ENCODE data around the gene TRPV6. TPM values are rescaled to one million over a fixed set of nuclear protein-coding genes. Genes with fewer than 3 reads are reported as not detected.

TRPV6 gene
- total RNA-seq, 5 donors from 2014 or later (not counting 1 experiment from before 2014, with no cell fraction given) = not detected

- ChIA-PET CTCF (no interaction called here), POLR2A (no interaction called here)
- ATAC-seq (replicated peaks in 1 of 4) (no peak), DNase-seq (no peak)
- Mint-ChIP-seq H3K27ac (no peak overlapping the region), H3K4me1 (peaks cover 14 to 20% (median 18%) of the 10 kb centered on the region in 3 donors), H3K27me3 (no peaks in the 10 kb centered on the region), H3K9me3 (no peaks in the 10 kb centered on the region), H3K4me3 (no peak overlapping the region), H3K36me3 (no peaks in the 10 kb centered on the region)
- Histone ChIP-seq H3K36me3 (ENCODE audit: control insufficient read depth in 2 of 2, extremely low read depth in 1 of 2, insufficient read depth in 1 of 2, low read length in 1 of 2) (no peaks in the 10 kb centered on the region), H3K4me1 (ENCODE audit: control insufficient read depth in 1 of 2, extremely low read depth in 1 of 2, insufficient read depth in 2 of 2, low read length in 2 of 2) (peaks cover 0 to 9% of the 10 kb centered on the region in 2 experiments), H3K27ac (ENCODE audit: low read length) (no peak overlapping the region), H3K9me3 (no peaks in the 10 kb centered on the region), H3K4me3 (ENCODE audit: control insufficient read depth in 1 of 2, extremely low read depth in 1 of 2, low read length in 1 of 2) (no peak overlapping the region), H3K27me3 (replicated peaks in 1 of 2; ENCODE audit: control insufficient read depth in 2 of 2, extremely low read depth in 1 of 2, insufficient read depth in 2 of 2, low read length in 1 of 2) (peaks cover 0 to 2% of the 10 kb centered on the region in 2 experiments)
- WGBS (ENCODE audit: insufficient coverage) = 100% methylated on average over 1 of the region's 4 CpGs
These were observed 46.9 kb downstream of the TRPV6 start for GRCh38 chr7:142838461-142839213.

- WGBS (ENCODE audit: insufficient coverage) = 100% methylated on average over 1 of the region's 3 CpGs
- DNase-seq (no peak), ATAC-seq (replicated peaks in 1 of 4) (no peak)
- peaks cover 14 to 24% (median 20%) of the 10 kb centered on the region in 3 donors for H3K4me1 Mint-ChIP-seq
- H3K9me3 Mint-ChIP-seq = no peaks in the 10 kb centered on the region
- H3K27me3 ChIP-seq (replicated peaks in 1 of 2; ENCODE audit: control insufficient read depth in 2 of 2, extremely low read depth in 1 of 2, insufficient read depth in 2 of 2, low read length in 1 of 2) = peaks cover 0 to 2% of the 10 kb centered on the region in 2 experiments
- no peak overlapping the region for H3K4me3 ChIP-seq (ENCODE audit: control insufficient read depth in 1 of 2, extremely low read depth in 1 of 2, low read length in 1 of 2)
- POLR2A ChIA-PET = interaction anchor here (0.6 to 0.9 kb wide), 2 partner anchors 28 to 553 kb away, joined by 3 read pairs; no protein-coding TSS in a partner anchor
- no peaks in the 10 kb centered on the region for H3K9me3 ChIP-seq
- no peak overlapping the region for H3K4me3 Mint-ChIP-seq
- H3K27ac ChIP-seq (ENCODE audit: low read length) = no peak overlapping the region
- H3K36me3 ChIP-seq (ENCODE audit: control insufficient read depth in 2 of 2, extremely low read depth in 1 of 2, insufficient read depth in 1 of 2, low read length in 1 of 2) = no peaks in the 10 kb centered on the region
- H3K27ac Mint-ChIP-seq = peak overlapping the region in 1 of 2 donors; percentile 20
- peaks cover 0 to 9% of the 10 kb centered on the region in 2 experiments for H3K4me1 ChIP-seq (ENCODE audit: control insufficient read depth in 1 of 2, extremely low read depth in 1 of 2, insufficient read depth in 2 of 2, low read length in 2 of 2)
- H3K27me3 Mint-ChIP-seq = no peaks in the 10 kb centered on the region
- no peaks in the 10 kb centered on the region for H3K36me3 Mint-ChIP-seq
- CTCF ChIA-PET = interaction anchor here (0.5 to 1.7 kb wide), 9 partner anchors 18 to 490 kb away, joined by 3 to 8 read pairs (median 4); no protein-coding TSS in a partner anchor
These were observed 49.1 kb downstream of the TRPV6 start for GRCh38 chr7:142836426-142836825.

- POLR2A ChIA-PET = interaction anchor here in 1 of 2 donors (0.7 to 1.0 kb wide), 2 partner anchors 25 to 45 kb away, joined by 3 read pairs; no protein-coding TSS in a partner anchor
- CTCF ChIA-PET = interaction anchor here (0.6 to 1.7 kb wide), 18 partner anchors 17 to 860 kb away, joined by 3 to 8 read pairs (median 4); no protein-coding TSS in a partner anchor
- Mint-ChIP-seq H3K9me3 (no peaks in the 10 kb centered on the region), H3K36me3 (no peaks in the 10 kb centered on the region), H3K4me1 (peaks cover 14 to 24% (median 20%) of the 10 kb centered on the region in 3 donors), H3K27ac (peak overlapping the region; percentile 47 to 65), H3K4me3 (no peak overlapping the region), H3K27me3 (no peaks in the 10 kb centered on the region)
- no CpG with 5 or more reads among the region's 3 CpGs for WGBS (ENCODE audit: insufficient coverage)
- no peaks in the 10 kb centered on the region for H3K36me3 ChIP-seq (ENCODE audit: control insufficient read depth in 2 of 2, extremely low read depth in 1 of 2, insufficient read depth in 1 of 2, low read length in 1 of 2)
- peaks cover 0 to 9% of the 10 kb centered on the region in 2 experiments for H3K4me1 ChIP-seq (ENCODE audit: control insufficient read depth in 1 of 2, extremely low read depth in 1 of 2, insufficient read depth in 2 of 2, low read length in 2 of 2)
- DNase-seq = peak in 3 of 35 experiments; percentile 5 to 53 (median 31)
- H3K27me3 ChIP-seq (replicated peaks in 1 of 2; ENCODE audit: control insufficient read depth in 2 of 2, extremely low read depth in 1 of 2, insufficient read depth in 2 of 2, low read length in 1 of 2) = peaks cover 0 to 2% of the 10 kb centered on the region in 2 experiments
- H3K27ac ChIP-seq (ENCODE audit: low read length) = no peak overlapping the region
- no peak overlapping the region for H3K4me3 ChIP-seq (ENCODE audit: control insufficient read depth in 1 of 2, extremely low read depth in 1 of 2, low read length in 1 of 2)
- ATAC-seq (replicated peaks in 1 of 4) = peak in 2 of 4 experiments; percentile 45 to 48
- H3K9me3 ChIP-seq = no peaks in the 10 kb centered on the region
These were observed 50.1 kb downstream of the TRPV6 start for GRCh38 chr7:142835487-142835886.

- POLR2A ChIA-PET = no interaction called here
- no peaks in the 10 kb centered on the region for H3K36me3 ChIP-seq (ENCODE audit: control insufficient read depth in 2 of 2, extremely low read depth in 1 of 2, insufficient read depth in 1 of 2, low read length in 1 of 2)
- peaks cover 0 to 9% of the 10 kb centered on the region in 2 experiments for H3K4me1 ChIP-seq (ENCODE audit: control insufficient read depth in 1 of 2, extremely low read depth in 1 of 2, insufficient read depth in 2 of 2, low read length in 2 of 2)
- no peak overlapping the region for H3K4me3 Mint-ChIP-seq
- H3K4me3 ChIP-seq (ENCODE audit: control insufficient read depth in 1 of 2, extremely low read depth in 1 of 2, low read length in 1 of 2) = no peak overlapping the region
- CTCF ChIA-PET = interaction anchor here (1.0 to 1.5 kb wide), 2 partner anchors 22 kb away, joined by 3 to 5 read pairs; no protein-coding TSS in a partner anchor
- no peaks in the 10 kb centered on the region for H3K9me3 Mint-ChIP-seq
- H3K27me3 ChIP-seq (replicated peaks in 1 of 2; ENCODE audit: control insufficient read depth in 2 of 2, extremely low read depth in 1 of 2, insufficient read depth in 2 of 2, low read length in 1 of 2) = no peaks in the 10 kb centered on the region
- no peak overlapping the region for H3K27ac ChIP-seq (ENCODE audit: low read length)
- DNase-seq = no peak
- peak overlapping the region; percentile 29 to 45 for H3K27ac Mint-ChIP-seq
- ATAC-seq (replicated peaks in 1 of 4) = no peak
- WGBS (ENCODE audit: insufficient coverage) = no CpG with 5 or more reads among the region's 6 CpGs
- H3K9me3 ChIP-seq = no peaks in the 10 kb centered on the region
- peaks cover 14 to 24% (median 20%) of the 10 kb centered on the region in 3 donors for H3K4me1 Mint-ChIP-seq
- no peaks in the 10 kb centered on the region for H3K36me3 Mint-ChIP-seq
- H3K27me3 Mint-ChIP-seq = no peaks in the 10 kb centered on the region
These were observed 52.1 kb downstream of the TRPV6 start for GRCh38 chr7:142833174-142834048.

- WGBS (ENCODE audit: insufficient coverage) = no CpG with 5 or more reads among the region's 2 CpGs
- POLR2A ChIA-PET = interaction anchor here in 1 of 2 donors (0.6 kb wide), 1 partner anchor 189 kb away, joined by 3 read pairs; no protein-coding TSS in a partner anchor
These were observed 53.1 kb downstream of the TRPV6 start for GRCh38 chr7:142832417-142832816.

More at GRCh38 chr7:142832417-142832816, 53.1 kb downstream of the TRPV6 start:
- no peaks in the 10 kb centered on the region for H3K36me3 Mint-ChIP-seq
- Histone ChIP-seq H3K4me1 (ENCODE audit: control insufficient read depth in 1 of 2, extremely low read depth in 1 of 2, insufficient read depth in 2 of 2, low read length in 2 of 2) (peaks cover 0 to 9% of the 10 kb centered on the region in 2 experiments), H3K36me3 (ENCODE audit: control insufficient read depth in 2 of 2, extremely low read depth in 1 of 2, insufficient read depth in 1 of 2, low read length in 1 of 2) (no peaks in the 10 kb centered on the region), H3K27me3 (replicated peaks in 1 of 2; ENCODE audit: control insufficient read depth in 2 of 2, extremely low read depth in 1 of 2, insufficient read depth in 2 of 2, low read length in 1 of 2) (no peaks in the 10 kb centered on the region), H3K9me3 (no peaks in the 10 kb centered on the region), H3K4me3 (ENCODE audit: control insufficient read depth in 1 of 2, extremely low read depth in 1 of 2, low read length in 1 of 2) (no peak overlapping the region), H3K27ac (ENCODE audit: low read length) (no peak overlapping the region)
- ATAC-seq (replicated peaks in 1 of 4) (no peak), DNase-seq (no peak)
- H3K4me1 Mint-ChIP-seq = peaks cover 17 to 27% (median 20%) of the 10 kb centered on the region in 3 donors
- H3K9me3 Mint-ChIP-seq = no peaks in the 10 kb centered on the region
- no peaks in the 10 kb centered on the region for H3K27me3 Mint-ChIP-seq
- H3K27ac Mint-ChIP-seq = peak overlapping the region; percentile 29 to 45
- no peak overlapping the region for H3K4me3 Mint-ChIP-seq
- CTCF ChIA-PET = interaction anchor here in 1 of 2 donors (1.0 to 1.5 kb wide), 3 partner anchors 11 to 200 kb away, joined by 3 to 5 read pairs (median 3); no protein-coding TSS in a partner anchor

Data from T-cell (primary cell).